H1 (cell line): ENCODE results near the gene PKM. TPM values are rescaled to one million over a fixed set of nuclear protein-coding genes. Genes with fewer than 3 reads are reported as not detected.

Experiments used
- CTCF ChIA-PET: fragments of 300-600 bp; sonication (Branson Sonifier 250); formaldehyde crosslinking; loops from one replicate; lab custom pipeline; 2021; ENCODE audit not compliant: partially characterized antibody; lab: Charles Lee
- POLR2A ChIA-PET: fragments of 300-600 bp; sonication (Branson Sonifier 250); formaldehyde crosslinking; loops from one replicate; lab custom pipeline; 2021; ENCODE audit warnings: inconsistent platforms; ENCODE audit not compliant: partially characterized antibody; lab: Charles Lee
- DNase-seq, 2 experiments: peaks; one replicate each; pipeline versions ENCODE4 v3.0.0 to v3.0.0-alpha.2; 2010 to 2022; ENCODE audit warnings: low spot score in 2 of 2, low read depth in 1 of 2, mixed read lengths in 1 of 2
- FAIRE-seq: peaks from 2 replicates; lab custom pipeline; 2011; peaks lifted over from hg19 to GRCh38; lab: Jason Lieb, UNC
- H2AFZ ChIP-seq: 2 replicates; pipeline ENCODE4 v1.8.1; 2012; ENCODE audit warnings: low read length, inconsistent platforms
- H2AK5ac ChIP-seq: 2 replicates; pipeline ENCODE4 v1.6.1; 2013; ENCODE audit warnings: low read depth, low read length
- H2BK120ac ChIP-seq: replicated peaks from 2 replicates; pipeline ENCODE3; 2013; ENCODE audit warnings: low read depth, low read length, inconsistent platforms
- H2BK12ac ChIP-seq: 2 replicates; pipeline ENCODE4 v1.6.1; 2013; ENCODE audit warnings: low read depth, low read length
- H2BK15ac ChIP-seq: 2 replicates; pipeline ENCODE4 v1.6.1; 2013; ENCODE audit warnings: low read length
- H2BK20ac ChIP-seq: 2 replicates; pipeline ENCODE4 v1.6.1; 2013; ENCODE audit warnings: low read length
- H2BK5ac ChIP-seq: 2 replicates; pipeline ENCODE4 v1.6.1; 2013; ENCODE audit warnings: low read depth, low read length
- H3K14ac ChIP-seq: 2 replicates; pipeline ENCODE4 v1.6.1; 2013; ENCODE audit warnings: inconsistent platforms; ENCODE audit not compliant: insufficient read length
- H3K18ac ChIP-seq: 2 replicates; pipeline ENCODE4 v1.6.1; 2013; ENCODE audit warnings: low read length; ENCODE audit errors: extremely low read depth
- H3K23ac ChIP-seq: 2 replicates; pipeline ENCODE4 v1.6.1; 2013; ENCODE audit warnings: inconsistent platforms; ENCODE audit not compliant: insufficient read length
- H3K23me2 ChIP-seq: 2 replicates; pipeline ENCODE4 v1.6.1; 2013; ENCODE audit warnings: low read depth, low read length
- H3K27ac ChIP-seq: 2 replicates; pipeline ENCODE4 v1.6.1; 2011; ENCODE audit warnings: low read depth, low read length, inconsistent platforms
- H3K27me3 ChIP-seq, 4 experiments: replicated peaks in 1 of 4; 1 replicate in 1 of 4; 2 replicates in 3 of 4; pipeline versions ENCODE4 v1.6.1 to v1.8.1; 2011 to 2013; ENCODE audit warnings: low read length in 3 of 4, mild to moderate bottlenecking in 3 of 4, inconsistent platforms in 2 of 4, mixed read lengths in 2 of 4, moderate library complexity in 1 of 4; ENCODE audit not compliant: control insufficient read depth in 3 of 4, insufficient read depth in 3 of 4; ENCODE audit errors: extremely low read depth in 1 of 4
- H3K36me3 ChIP-seq, 4 experiments: 2 replicates each; pipeline versions ENCODE4 v1.6.1 to v1.8.1; 2011 to 2013; ENCODE audit warnings: mild to moderate bottlenecking in 4 of 4, low read length in 3 of 4, moderate library complexity in 2 of 4, control low read depth in 1 of 4, inconsistent platforms in 1 of 4; ENCODE audit not compliant: insufficient read depth in 4 of 4, control insufficient read depth in 2 of 4
- H3K4ac ChIP-seq: replicated peaks from 2 replicates; pipeline ENCODE3; 2013; ENCODE audit warnings: low read length, low read depth, mixed read lengths, inconsistent platforms; ENCODE audit not compliant: insufficient read length
- H3K4me1 ChIP-seq, 4 experiments: replicated peaks in 1 of 4; 1 replicate in 1 of 4; 2 replicates in 3 of 4; pipeline versions ENCODE4 v1.6.1 to v1.8.1; 2011 to 2013; ENCODE audit warnings: low read length in 3 of 4, inconsistent platforms in 2 of 4, mixed read lengths in 1 of 4; ENCODE audit not compliant: insufficient read depth in 4 of 4, control insufficient read depth in 3 of 4
- H3K4me2 ChIP-seq, 2 experiments: 2 replicates each; pipeline versions ENCODE4 v1.6.1 to v1.8.1; 2011 to 2013; ENCODE audit warnings: low read depth in 2 of 2, low read length in 2 of 2, control low read depth in 1 of 2, inconsistent platforms in 1 of 2, mild to moderate bottlenecking in 1 of 2; ENCODE audit not compliant: insufficient read depth in 1 of 2
- H3K4me3 ChIP-seq, 4 experiments: fragments of 200-600, 300-600 bp in 1 of 4; sonication (generic), shearing (Covaris generic), sonication (Bioruptor Twin) in 1 of 4; 2 replicates each; pipeline versions ENCODE4 v1.5.1 to v1.8.1; 2011 to 2016; ENCODE audit warnings: low read length in 4 of 4, low read depth in 3 of 4, control low read depth in 2 of 4, inconsistent platforms in 2 of 4, mild to moderate bottlenecking in 2 of 4, mixed read lengths in 1 of 4, moderate library complexity in 1 of 4; ENCODE audit not compliant: insufficient read depth in 2 of 4; ENCODE audit errors: extremely low read depth in 1 of 4
- H3K56ac ChIP-seq: replicated peaks from 2 replicates; pipeline ENCODE3; 2013; ENCODE audit warnings: low read depth, mild to moderate bottlenecking, mixed read lengths, low read length, inconsistent platforms; ENCODE audit not compliant: insufficient read length
- H3K79me1 ChIP-seq: 2 replicates; pipeline ENCODE4 v1.6.1; 2013; ENCODE audit warnings: low read depth, low read length, control low read depth
- H3K79me2 ChIP-seq, 2 experiments: 2 replicates each; pipeline versions ENCODE4 v1.6.1 to v1.8.1; 2012 to 2013; ENCODE audit warnings: low read length in 2 of 2, mild to moderate bottlenecking in 2 of 2, inconsistent platforms in 1 of 2; ENCODE audit not compliant: insufficient read depth in 2 of 2, control insufficient read depth in 1 of 2
- H3K9ac ChIP-seq, 4 experiments: replicated peaks in 1 of 4; 1 replicate in 1 of 4; 2 replicates in 3 of 4; pipeline versions ENCODE4 v1.6.1 to v1.8.1; 2011 to 2013; ENCODE audit warnings: low read depth in 3 of 4, low read length in 3 of 4, control low read depth in 2 of 4, mild to moderate bottlenecking in 2 of 4, moderate library complexity in 2 of 4, inconsistent platforms in 1 of 4; ENCODE audit errors: extremely low read depth in 1 of 4
- H3K9me3 ChIP-seq, 2 experiments: 2 replicates each; pipeline versions ENCODE4 v1.6.1 to v1.8.1; 2012 to 2013; ENCODE audit warnings: mild to moderate bottlenecking in 2 of 2, moderate library complexity in 2 of 2, control low read depth in 1 of 2, inconsistent platforms in 1 of 2, low read depth in 1 of 2, low read length in 1 of 2, mixed read lengths in 1 of 2; ENCODE audit not compliant: insufficient read depth in 2 of 2
- H4K20me1 ChIP-seq, 2 experiments: replicated peaks in 1 of 2; 2 replicates each; pipeline versions ENCODE3 to v1.8.1; 2011 to 2013; ENCODE audit warnings: inconsistent platforms in 2 of 2, low read length in 2 of 2, mild to moderate bottlenecking in 1 of 2; ENCODE audit not compliant: insufficient read depth in 2 of 2, control insufficient read depth in 1 of 2
- H4K5ac ChIP-seq: 2 replicates; pipeline ENCODE4 v1.6.1; 2013; ENCODE audit warnings: low read length, low read depth, mixed read lengths, inconsistent platforms; ENCODE audit not compliant: insufficient read length
- H4K8ac ChIP-seq: 2 replicates; pipeline ENCODE4 v1.8.0; 2013; ENCODE audit warnings: mild to moderate bottlenecking, moderate library complexity, low read length, inconsistent platforms; ENCODE audit not compliant: insufficient read depth; ENCODE audit errors: extremely low read depth
- H4K91ac ChIP-seq: replicated peaks from 2 replicates; pipeline ENCODE3; 2013; ENCODE audit warnings: low read length, mixed read lengths, inconsistent platforms; ENCODE audit not compliant: insufficient read length
- ASH2L ChIP-seq: fragments of 200-600, 300-600 bp; sonication (generic); IDR thresholded peaks from one replicate; pipeline ENCODE4 v1.7.1; 2017; ENCODE audit warnings: low read length
- HDAC2 ChIP-seq, 2 experiments: fragments of 300-600 bp in 1 of 2; sonication (generic) in 1 of 2; IDR thresholded peaks; 2 replicates each; pipeline ENCODE4 v1.6.1; 2011 to 2012; ENCODE audit warnings: low read depth in 2 of 2, low read length in 2 of 2, mild to moderate bottlenecking in 2 of 2, moderate library complexity in 2 of 2, borderline replicate concordance in 1 of 2, inconsistent platforms in 1 of 2
- POLR2AphosphoS5 ChIP-seq: IDR thresholded peaks from 2 replicates; pipeline ENCODE4 v1.6.1; 2011; ENCODE audit warnings: low read depth, low read length
- POU5F1 ChIP-seq: IDR thresholded peaks from 2 replicates; pipeline ENCODE4 v1.6.1; 2011; ENCODE audit warnings: low read depth, mild to moderate bottlenecking, low read length, moderate library complexity
- SIX5 ChIP-seq: IDR thresholded peaks from 2 replicates; pipeline ENCODE4 v1.6.1; 2011; ENCODE audit warnings: mild to moderate bottlenecking, low read depth, low read length
- YY1 ChIP-seq: IDR thresholded peaks from 2 replicates; pipeline ENCODE4 v1.6.1; 2011; ENCODE audit warnings: low read depth, mild to moderate bottlenecking, low read length
- WGBS, 2 experiments: shearing (Covaris generic) in 1 of 2; methylation state at CpG; one replicate each; pipeline versions ENCODE4 v1.1.6 to v1.1.7; 2013 to 2015; ENCODE audit warnings: low lambda C conversion rate in 2 of 2, mixed read lengths in 2 of 2, inconsistent platforms in 1 of 2, low coverage in 1 of 2, missing lambda C conversion rate in 1 of 2; ENCODE audit not compliant: insufficient replicate concordance in 2 of 2, insufficient coverage in 1 of 2, insufficient read length in 1 of 2; ENCODE audit errors: extremely low coverage in 1 of 2, missing lambda C conversion rate in 1 of 2; 5-methylcytosine and 5-hydroxymethylcytosine counted together
- polyA plus RNA-seq, 7 experiments: library from polyadenylated mRNA; depleted of rRNA in 3 of 7; stranded (reverse) in 5 of 7; unstranded in 2 of 7; fragments of >200 nt in 5 of 7; fragments of 200-250 nt in 2 of 7; gene quantifications; 1 replicate in 5 of 7; 2 replicates in 1 of 7; 4 replicates in 1 of 7; pipeline versions ENCODE4 v1.2.1 to v1.2.3, GENCODE V29; 2011 to 2013; ENCODE audit warnings: missing spikeins in 2 of 7, mixed read lengths in 2 of 7
- total RNA-seq: library from RNA; stranded (reverse); fragmentation: NEBNext Ultra II Directional; extraction: Animal tissue kit (Norgen Biotek cat#: 25700); gene quantifications from 2 replicates; pipeline ENCODE4 v1.2.1, GENCODE V29; 2021

Gene PKM
- total and polyA plus RNA-seq, 2 of the 8 experiments (the other 6 are each of a cell fraction or from before 2014, with no cell fraction given) = 780 to 856 TPM

DNA sequence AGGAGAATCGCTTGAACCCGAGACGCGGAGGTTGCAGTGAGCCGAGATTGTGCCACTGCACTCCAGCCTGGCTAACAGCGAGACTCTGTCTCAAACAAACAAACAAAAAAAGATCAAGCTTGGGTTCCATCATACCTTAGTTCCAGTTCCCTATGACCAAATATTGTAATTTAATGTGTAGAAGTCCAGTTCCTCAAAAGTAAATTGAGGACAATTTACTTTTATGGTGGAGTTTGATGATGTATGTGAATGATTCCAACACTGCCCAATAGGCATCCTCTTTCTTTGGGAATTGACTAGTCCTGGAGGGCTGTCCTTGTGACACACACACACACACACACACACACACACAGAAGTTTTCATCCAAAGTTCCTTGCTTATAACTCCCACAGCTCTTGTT, 2.8 kb upstream of the PKM start:
- Histone ChIP-seq H2AK5ac (no peak overlapping the region), H3K79me1 (peaks cover 5% of the 10 kb centered on the region), H3K23ac (no peak overlapping the region), H2AFZ (no peak overlapping the region), H2BK20ac (no peak overlapping the region), H3K9me3 (no peaks in the 10 kb centered on the region), H2BK120ac (no peak overlapping the region), H3K56ac (no peak overlapping the region), H2BK15ac (no peak overlapping the region), H3K14ac (no peak overlapping the region), H3K18ac (no peak overlapping the region), H3K4me2 (no peak overlapping the region), H3K23me2 (peaks cover 12% of the 10 kb centered on the region), H3K4me1 (peaks cover 5 to 18% (median 10%) of the 10 kb centered on the region in 4 experiments; a peak in 6 of 7 replicates), H3K4me3 (no peak overlapping the region), H3K79me2 (peaks cover 16 to 19% of the 10 kb centered on the region in 2 experiments), H2BK5ac (no peak overlapping the region), H4K91ac (no peak overlapping the region), H4K8ac (no peak overlapping the region), H2BK12ac (no peak overlapping the region), H3K4ac (no peak overlapping the region), H3K27ac (no peak overlapping the region), H4K5ac (no peak overlapping the region), H3K9ac (no peak overlapping the region), H3K27me3 (peaks cover 3 to 54% (median 30%) of the 10 kb centered on the region in 4 experiments; a peak in 6 of 7 replicates), H3K36me3 (0 out of 8 replicates have a peak, but pooled peaks cover 0 to 5% (median 0%) of the 10 kb centered on the region in 4 experiments), H4K20me1 (peaks cover 7 to 9% of the 10 kb centered on the region in 2 experiments)
- no peak for DNase-seq
- WGBS, 2 experiments = 94% methylated on average over 6 of the region's 6 CpGs; no CpG with 5 or more reads in 1 of the 2 experiments
- no peak for FAIRE-seq
- TF ChIP-seq HDAC2 (IDR thresholded peaks at IDR 0.05; ENCODE audit: borderline replicate concordance in 1 of 2, low read depth in 2 of 2, low read length in 2 of 2) (no peak), POLR2AphosphoS5 (no peak), POU5F1 (no peak), YY1 (no peak), SIX5 (no peak), ASH2L (no peak)
- ChIA-PET POLR2A (interaction anchor here (1.2 to 4.8 kb wide), 3 partner anchors 7 to 37 kb away, joined by 3 to 66 read pairs (median 5); partner anchors contain the start of gene GRAMD2A), CTCF (interaction anchor here (1.4 kb wide), 2 partner anchors 9 to 14 kb away, joined by 4 to 5 read pairs; no protein-coding TSS in a partner anchor)
